ENCODE measurements around the gene HMGN3. TPM values are rescaled to one million over a fixed set of nuclear protein-coding genes. Genes with fewer than 3 reads are reported as not detected.

The HMGN3 gene
- total RNA-seq, 1 donor from 2014 or later, result 66.2 TPM

Other genes with a start within 250 kb of the HMGN3 start
- gene PHIP, start 156.4 kb downstream of the HMGN3 start, total RNA-seq, result 43.6 TPM